ENCODE data around the gene CDH23.

CDH23 gene

DNA sequence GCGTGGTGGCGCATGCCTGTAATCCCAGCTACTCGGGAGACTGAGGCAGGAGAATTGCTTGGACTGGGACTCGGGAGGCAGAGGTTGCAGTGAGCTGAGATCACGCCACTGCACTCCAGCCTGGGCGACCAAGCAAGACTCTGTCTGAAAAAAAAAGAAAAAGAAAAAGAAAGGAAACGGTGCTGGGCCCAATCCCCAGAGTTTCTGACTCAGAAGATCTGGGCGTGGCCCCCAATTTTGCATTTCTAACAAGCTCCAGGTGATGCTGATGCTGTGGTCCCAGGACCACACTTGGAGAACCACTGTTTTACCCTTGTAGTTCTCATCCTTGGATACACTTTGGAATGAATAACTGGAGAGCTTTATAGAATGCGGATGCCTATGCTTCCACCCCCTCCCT, 243.9 kb downstream of the CDH23 start:
- DNase-seq (ENCODE audit: low read depth): no peak

DNA sequence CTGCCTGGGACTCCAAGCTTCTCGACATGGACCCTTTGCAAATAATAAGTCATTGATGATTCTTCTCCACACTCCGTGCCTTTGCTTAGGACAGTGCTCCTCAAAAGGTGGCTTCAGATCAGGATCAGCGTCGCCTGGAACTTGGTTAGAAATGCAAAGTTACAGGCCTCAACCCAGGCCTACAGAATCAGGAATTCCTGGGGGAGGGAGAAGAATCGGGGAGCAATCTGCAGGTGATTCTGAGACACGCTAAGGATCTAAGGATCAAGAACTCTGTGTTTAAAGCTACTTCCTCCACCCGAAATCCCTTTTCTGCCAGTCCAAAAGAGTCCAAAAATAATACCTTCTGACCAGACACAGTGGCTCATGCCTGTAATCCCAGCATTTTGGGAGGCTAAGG, 244.7 kb downstream of the CDH23 start:
- DNase-seq (ENCODE audit: low read depth): no peak

DNA sequence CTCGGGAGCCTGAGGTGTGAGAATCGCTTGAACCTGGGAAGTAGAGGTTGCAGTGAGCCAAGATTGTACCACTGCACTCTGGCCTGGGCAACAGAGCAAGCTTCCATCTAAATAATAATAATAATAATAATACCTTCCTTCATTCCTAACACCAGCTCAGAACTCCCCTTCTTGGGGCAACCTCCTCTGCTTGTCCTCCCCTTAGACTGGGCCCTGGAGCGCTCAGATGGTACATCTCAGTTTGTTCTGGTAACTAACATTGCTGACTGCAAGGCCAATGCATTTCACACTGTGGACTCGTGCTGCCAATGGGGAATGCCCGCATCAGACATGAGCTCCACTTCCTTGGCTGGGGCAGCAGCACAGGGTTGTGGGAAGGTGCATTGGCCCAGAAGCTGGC, 245.3 kb downstream of the CDH23 start:
- DNase-seq (ENCODE audit: low read depth): no peak

DNA sequence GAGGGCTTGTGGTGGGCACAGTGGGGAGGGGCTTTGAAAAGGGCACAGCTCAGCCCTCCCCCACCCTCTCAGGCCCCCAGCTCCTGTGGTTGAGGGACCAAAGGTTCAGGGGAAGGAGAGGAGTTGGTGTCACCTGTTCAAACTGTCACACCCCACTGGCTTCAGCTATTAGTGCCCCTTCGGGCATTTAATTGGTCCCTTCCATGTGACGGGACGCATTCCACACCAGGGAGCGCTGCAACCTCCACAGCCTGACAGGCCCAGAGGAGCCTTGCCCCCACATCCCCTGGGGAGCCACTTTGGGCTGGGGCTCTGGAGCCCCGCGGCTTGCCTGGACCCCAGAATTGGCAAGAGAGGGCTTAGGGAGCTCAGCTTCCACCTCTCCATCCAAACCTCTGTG, 247.2 kb downstream of the CDH23 start:
- DNase-seq (ENCODE audit: low read depth): no peak

DNA sequence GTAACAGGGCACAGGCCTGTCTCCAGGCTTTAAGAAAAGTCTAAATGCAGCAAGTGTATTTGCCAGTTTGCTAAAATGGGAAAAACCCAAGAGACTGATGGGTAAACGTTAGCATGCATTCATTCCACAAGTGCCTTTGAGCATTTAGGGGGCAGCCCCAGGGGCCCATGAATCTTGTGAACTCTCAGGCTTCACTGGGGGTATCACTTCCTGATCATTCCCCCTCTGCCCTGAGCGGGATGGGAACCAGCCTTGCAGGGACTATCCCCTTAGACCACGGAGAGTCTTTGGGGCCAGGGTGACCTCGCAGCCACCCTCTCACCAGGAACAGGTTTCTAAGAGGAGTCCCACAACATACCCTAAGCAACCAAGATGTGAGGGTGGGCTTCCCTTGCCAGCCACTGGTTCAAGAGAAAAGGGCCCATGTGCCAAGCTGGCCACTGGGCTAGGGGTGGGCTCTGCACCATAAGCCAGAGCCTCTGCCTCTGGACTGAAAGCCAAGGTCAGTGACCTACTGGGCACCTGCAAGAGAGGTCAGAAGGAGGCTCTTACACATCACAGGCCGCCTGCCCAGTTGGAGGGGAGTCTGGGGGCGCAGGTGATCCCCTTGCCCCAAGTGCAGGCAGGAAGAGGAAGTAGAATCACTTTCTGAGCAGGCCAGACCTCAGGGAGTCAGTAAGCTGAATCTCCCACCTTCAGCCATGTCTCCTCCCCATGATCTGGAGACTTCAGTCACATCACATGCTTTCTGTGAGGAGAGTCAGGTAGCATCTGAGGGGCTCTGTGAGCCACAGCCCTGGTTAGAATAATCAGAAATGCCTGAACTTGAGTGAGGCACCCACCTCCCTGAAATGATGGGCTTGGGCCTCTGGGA, 247.8 kb downstream of the CDH23 start:
- DNase-seq (ENCODE audit: low read depth): no peak

DNA sequence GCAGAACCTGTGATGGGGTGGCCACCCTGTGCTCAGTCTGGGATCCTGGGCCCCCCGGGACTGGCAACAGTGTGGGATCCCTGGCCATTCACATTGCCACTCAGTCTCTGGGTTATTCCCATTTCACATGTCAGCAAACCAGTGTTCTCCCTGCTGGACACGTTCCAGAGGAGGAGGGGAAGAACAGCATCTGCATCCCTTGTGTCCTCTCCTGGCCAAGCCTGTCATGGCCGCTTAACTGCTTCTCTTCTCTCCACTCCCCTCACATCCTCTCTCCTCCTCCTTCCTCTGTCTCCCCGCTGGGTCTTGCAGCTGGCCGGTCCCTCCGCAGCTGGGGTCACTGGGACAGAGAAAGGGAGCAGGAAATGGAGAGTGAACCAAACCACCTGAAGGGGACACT, 248.5 kb downstream of the CDH23 start:
- DNase-seq (ENCODE audit: low read depth): no peak

DNA sequence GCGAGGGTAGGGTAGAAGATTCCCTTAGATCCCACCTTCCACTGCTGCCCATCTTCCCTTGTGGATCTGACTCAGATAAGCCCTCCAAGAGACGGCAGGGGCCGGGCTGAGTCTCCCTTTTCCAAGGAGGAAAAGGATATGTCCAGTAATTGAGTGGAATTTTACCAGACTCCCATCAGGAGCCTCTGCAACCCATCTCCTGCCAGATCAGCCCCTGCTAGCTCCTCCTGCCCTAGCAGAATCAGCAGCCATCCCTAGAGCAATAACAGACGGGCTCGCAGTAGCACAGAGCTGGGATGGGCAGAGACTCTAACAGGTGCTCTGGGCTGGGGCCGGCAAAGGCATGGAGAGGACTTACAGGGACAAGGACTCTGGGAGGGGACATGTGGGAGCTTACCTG, 249.3 kb downstream of the CDH23 start:
- no peak for DNase-seq (ENCODE audit: low read depth)

DNA sequence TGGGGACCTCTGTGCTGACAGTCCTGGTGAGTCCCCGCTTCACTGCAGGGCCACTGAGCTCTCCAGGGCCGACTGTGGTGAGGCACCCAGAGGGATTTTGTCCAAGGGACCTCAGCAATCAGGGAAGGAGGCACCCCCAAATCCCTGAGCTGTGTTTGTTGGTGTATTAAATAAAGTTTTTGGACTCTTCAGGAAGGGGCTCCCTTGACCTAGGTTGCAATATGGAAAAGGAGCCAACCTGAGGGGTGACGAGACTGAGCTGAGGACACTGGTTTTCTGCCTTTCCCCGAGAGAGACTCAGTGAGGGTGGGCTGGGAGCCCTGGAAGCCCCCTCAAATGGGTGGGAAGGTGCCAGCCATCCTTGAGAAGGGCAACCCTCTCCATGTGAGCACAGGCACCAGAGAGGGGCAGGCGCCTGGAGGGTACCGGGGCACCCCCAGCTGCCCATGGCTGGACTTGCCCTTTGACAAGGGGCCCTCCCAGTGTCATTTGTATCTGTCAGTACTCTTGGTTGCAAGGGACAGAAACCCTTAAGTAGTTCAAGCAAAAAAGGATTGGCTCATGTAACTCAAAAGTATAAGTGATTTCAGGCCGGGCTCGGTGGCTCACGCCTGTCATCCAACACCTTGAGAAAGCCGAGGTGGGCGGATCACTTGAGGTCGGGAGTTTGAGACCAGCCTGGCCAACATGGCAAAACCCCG, 250.0 kb downstream of the CDH23 start:
- no peak for DNase-seq (ENCODE audit: low read depth)

DNA sequence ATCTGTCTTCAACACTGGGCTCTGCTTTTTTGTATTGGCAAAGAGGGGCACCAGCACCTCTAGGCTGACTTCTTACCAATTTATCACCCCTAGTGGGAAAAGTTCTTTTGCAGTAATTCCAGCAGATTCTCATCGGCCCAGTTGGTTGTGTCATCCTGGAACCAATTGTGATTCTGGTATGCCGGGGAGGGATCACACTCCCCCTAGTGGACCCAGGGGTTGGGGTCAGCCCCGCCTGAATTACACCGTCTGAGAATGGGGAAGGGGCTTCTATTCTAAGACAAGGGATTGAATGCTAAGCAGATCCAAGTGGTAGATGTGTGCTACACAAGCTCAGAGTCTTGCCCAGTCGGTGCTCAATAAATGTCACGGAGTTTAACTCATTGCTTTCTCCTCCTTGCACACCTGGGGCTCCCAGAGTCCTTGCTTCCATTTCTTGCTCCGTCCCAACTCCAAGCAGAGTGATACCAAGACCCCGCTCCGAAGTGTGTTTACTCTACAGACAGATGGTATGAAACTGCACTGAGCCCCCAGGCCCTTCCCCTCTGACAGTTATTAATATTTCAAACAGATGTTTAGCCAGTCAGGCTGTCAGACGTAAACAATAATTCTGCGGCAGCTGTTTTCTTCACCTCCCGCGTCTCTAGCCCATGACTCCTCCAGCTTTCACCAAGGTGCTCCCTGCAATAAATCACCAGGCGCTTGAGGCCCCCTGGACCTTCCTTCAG, 251.0 kb downstream of the CDH23 start:
- DNase-seq (ENCODE audit: low read depth): no peak

DNA sequence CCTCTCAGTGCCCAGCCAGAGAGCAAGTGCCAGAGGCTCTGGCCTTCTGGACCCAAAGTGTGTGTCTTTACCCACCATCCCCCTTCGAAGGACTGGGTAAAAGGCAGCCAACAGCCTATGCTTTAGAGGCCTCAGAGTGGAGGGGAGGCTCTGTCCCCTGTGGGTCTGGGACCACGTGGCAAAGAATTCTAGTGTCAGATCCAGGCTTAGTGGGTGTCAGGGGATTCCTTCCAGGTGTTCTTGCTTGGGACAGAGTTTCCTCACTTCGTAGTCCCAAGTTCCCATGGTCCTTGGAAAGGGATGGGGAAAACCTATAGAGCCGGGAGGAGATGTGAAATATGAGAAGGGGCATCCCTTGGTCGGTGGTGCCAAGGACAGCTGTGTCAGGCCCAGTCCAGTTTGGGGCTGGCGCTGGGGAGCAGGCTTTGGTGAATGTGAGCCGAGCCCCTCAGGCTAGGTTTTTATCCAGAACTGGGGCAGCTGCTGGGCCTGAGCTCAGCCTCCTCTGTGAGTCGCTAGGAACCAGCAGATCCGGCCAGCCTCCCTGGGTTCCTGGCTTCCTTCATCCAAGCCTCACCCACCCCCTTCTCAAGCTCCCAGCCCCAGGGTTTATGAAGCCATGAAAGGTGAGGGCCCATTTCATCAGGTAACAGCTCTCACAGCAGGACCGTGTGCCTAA, 251.7 kb downstream of the CDH23 start:
- no peak for DNase-seq (ENCODE audit: low read depth)

DNA sequence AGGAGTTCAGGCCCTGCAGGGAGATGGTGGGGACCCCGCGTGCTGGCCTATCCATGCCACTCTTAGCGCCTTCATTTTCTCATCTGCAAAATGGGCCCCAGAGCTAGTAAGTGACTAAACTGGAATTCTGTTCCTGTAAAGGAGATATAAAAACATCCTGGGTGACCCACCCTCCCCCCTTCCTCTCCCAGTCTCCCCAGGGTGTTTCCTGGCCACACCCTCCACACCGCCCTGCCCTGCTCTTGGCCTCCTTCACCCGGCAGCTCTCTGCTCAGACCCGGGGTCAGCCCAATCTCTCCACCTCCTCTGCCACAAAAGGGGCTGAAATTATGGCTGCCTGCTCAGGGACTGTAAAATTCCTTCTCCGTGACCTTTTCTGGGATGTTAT, 252.2 kb downstream of the CDH23 start:
- no peak for DNase-seq (ENCODE audit: low read depth)

DNA sequence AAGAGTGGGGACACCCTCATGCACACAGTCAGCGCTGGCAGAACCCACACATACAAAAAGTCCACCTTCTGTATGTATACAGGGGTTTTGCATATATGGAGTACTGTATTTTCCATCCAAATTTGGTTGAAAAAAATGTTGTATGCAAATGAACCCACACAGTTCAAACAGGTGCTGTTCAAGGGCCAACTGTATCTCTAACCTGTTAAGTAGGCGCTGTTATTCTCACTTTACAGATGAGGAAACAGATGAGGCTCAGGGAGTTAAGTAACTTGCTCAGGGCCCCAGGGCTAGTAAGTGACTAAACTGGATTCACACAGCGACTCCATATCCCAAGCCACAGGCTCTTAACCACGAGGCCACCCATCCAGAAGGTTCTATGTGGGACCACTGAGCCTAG, 252.9 kb downstream of the CDH23 start:
- DNase-seq (ENCODE audit: low read depth): no peak

DNA sequence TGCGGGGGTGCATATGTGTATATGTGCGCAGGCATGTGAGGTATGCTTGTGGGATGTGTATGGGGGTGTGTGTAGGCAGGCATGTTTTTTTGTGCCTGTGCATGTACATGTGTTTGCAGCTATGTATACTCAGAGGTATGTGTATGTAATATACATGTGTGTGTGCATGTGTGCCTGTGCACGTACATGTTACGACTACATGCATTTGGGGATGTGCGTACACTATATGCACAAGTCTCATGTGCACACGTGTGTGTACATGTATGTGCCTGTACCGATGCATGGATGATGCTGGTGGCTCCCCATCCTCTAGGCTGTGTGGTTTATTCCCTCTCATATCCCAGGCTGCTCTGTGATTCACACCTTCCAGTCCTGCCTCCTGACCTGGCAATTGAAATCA, 253.7 kb downstream of the CDH23 start:
- no peak for DNase-seq (ENCODE audit: low read depth)

DNA sequence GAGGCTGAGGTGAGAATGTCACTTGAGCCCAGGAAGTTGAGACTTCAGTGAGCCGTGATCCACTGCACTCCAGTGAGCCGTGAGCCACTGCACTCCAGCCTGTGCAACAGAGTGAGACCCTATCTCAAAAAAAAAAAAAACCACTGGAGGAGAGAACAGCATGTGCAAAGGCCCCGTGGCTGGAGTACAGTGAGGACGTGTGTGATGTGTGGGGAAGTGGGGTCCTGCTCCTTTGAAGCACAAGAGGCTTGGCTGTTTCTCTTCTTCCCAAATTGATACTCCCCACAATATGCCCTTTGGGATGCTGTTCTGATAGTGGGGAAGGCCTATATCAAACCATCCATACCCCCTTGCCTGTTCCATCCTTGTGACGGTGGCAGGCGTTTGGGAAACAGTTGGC, 254.7 kb downstream of the CDH23 start:
- DNase-seq (ENCODE audit: low read depth): no peak

DNA sequence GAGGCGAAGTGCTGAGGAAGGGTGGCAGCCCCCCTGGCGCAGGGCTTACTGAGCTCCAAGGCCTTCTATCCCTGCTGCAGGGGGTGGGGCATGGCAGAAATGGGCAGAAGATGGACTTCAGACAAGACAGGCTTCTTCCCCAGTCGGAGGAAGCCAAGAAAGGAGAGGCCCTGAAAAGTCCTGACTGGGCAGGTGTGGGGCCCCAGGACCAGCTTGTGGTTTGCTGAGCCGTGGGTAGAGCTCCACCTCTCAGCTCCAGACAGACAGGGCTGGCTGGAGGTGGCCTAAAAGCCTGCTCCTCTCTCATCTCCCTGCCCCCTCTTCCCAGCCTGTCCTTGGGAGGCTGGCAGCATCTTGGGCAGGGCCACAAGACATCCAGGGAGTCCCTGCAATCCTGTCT, 255.2 kb downstream of the CDH23 start:
- DNase-seq (ENCODE audit: low read depth): no peak

DNA sequence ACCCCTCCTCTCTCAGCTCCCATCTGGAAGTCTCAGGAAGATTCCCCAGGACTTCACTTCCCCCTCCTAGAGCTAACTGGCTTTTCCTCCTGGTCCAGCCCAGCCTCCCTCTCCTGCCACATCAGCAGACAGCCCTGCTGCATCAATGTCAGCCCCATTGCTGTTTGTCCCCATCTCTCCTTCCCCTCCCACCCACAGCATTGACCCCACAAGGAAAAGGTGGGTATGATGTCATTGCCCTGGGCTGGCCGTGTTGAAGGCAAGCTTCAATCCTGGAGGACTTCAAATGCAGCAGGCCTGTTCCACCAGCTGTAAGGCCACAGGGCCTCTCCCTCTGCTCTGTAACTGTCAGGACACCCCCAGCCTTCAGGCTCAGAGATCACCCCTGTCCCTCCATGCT, 256.3 kb downstream of the CDH23 start:
- DNase-seq (ENCODE audit: low read depth): no peak

DNA sequence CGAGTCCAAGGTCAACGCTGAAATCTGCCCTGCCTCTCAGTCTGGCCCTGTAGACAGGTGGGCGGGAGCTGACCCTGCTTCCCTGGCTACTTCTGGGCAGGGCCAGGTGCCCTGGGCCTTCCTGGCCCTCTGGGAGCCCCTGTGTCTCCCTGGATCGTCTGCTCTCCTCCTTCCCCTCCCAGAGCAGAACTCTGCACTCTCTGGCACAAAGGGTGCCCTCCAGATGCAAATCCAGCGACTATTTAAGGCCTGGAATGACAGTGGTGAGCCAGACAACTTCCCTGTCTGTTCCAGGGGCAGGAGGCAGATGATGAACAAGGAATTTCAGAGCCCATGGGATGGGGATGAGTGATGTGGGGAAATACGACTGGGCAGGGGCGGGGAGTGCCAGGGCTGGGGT, 259.5 kb downstream of the CDH23 start:
- DNase-seq (ENCODE audit: low read depth): no peak

DNA sequence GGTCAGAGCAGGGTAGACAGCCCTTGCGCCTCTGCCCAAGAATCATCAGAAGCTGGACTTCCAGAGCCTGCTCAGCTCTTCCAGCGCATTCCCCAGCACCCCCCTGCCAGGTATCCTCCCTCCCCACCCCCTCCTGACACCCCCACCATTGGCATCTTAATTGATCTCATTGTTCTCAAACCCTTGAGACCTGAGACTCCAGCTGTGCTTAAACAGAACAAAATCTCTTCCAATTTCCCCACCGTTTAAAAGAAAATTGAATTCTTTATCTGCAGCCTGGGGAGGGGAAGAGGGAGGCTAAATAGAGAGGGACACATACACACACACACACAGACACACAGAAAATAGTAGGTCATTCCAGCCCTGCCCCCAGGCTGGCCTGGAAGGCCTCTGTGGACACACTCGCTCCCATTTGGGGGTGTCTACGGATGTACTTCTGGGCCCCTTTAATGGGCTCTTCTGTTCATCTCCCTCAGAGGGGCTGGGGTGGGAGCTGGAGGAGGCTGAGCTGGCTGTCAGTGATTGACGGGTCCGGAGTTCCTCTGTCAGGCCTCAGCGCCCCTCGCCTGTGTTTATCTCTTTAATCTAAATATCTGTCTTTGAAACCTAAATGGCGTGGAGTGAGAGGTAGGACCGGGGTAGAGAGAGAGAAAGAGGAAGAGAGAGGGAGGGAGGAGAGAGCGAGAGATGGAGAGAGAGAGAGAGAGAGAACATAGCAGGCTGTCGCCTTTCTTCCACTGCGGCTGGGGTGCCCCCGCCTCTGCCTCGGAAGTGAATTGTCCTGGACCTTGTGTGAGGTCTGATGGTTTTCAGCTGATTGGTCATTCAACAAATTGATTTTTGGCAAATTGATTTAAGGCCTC, 261.1 kb downstream of the CDH23 start:
- no peak for DNase-seq (ENCODE audit: low read depth)

DNA sequence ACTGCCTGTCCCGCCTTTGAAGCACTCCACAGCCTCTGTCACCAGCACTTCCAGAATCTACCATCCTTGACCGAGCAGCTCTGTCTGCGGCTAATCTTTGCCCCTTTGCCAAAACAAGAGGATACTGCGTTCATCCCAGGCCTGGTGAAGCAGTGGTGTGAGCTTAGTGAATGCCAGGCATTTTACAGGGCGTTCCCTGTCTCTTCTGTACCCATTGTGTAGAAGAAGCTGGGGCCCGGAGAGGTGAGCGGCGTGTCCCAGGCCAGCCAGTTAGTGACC, 261.7 kb downstream of the CDH23 start:
- DNase-seq (ENCODE audit: low read depth): no peak

DNA sequence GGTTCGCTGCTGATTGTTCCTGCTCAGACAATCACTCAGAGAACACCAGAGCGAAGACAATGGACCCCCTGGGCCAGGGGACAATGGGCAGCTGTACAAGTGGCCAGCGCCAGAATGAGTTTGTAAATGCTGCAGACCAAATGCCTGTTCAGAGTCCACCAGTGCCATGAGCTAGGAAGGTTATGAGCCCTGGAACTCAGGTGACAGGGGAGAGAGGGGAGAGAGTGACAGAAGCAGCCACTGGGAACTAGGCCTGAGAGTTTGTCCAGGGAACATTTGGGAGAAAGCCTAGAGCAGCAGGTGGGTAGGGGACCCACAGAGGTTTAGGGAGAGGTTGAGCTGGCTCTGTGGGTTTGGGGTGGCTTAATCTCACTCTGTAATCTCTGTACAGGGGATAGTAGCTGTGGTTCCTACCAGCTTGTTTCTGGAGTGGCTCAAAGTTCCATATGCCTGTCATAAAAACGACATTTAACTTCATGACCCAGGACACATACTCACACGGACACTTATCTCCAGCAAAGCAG, 262.5 kb downstream of the CDH23 start:
- DNase-seq (ENCODE audit: low read depth): no peak

DNA sequence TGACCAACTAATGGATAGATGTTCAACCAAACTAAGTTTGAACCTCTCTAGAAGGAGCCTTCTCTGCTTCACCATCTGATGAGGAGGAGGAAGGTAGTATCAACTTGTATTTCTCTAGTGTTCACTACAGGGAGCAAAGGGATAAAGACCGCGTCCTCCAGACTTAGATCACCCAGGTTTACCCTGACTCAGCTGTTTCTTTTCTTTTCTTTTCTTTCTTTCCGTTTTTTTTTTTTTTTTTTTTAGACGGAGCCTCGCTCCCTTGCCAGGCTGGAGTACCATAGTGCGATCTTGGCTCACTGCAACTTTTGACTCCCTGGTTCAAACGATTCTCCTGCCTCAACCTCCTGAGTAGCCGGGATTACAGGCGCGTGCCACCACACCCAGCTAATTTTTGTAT, 263.0 kb downstream of the CDH23 start:
- DNase-seq (ENCODE audit: low read depth): no peak

DNA sequence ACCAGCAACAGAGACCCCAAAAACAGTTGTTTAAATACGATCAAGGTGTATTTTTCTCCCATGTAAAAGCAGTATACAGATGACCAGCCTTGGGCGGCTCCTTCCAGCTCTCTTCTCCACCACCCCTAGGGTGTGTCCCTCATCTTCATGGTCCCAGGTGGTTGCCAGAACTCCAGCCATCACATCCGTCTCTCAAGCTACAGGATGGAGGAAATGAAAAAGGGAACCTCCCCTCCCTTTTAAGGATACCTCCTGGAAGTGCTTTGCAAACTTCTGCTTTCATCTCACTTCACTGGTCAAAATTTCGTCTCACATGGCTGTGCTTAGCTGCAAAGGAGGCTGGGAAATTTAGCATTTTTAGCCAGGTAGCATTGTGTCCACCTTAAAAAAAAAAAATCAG, 263.6 kb downstream of the CDH23 start:
- DNase-seq (ENCODE audit: low read depth): no peak

Data from stimulated activated CD8-positive, alpha-beta memory T cell treated with anti-CD3 and anti-CD28 coated beads, Interleukin-12 subunit alpha, Interleukin-12 subunit beta, amount 100 ng/mL, for 1 hour (primary cell).